ENCODE results near the gene ERICH2.
A peak's percentile ranks its signal among the peaks of the same experiment; 100 is the strongest.
"Not testable (repeated sequence)": the region's sequence is repeated elsewhere in the genome, so short reads cannot be mapped to it uniquely, and the experiment has no call there.

ERICH2 gene

GRCh38 chr2:170770008-170770605 is at the start of gene ERICH2:
TSS of gene ERICH2 (plus strand) at chr2:170770378. CDS start at chr2:170770682, 304 bp downstream.
- DNase-seq (ENCODE audit: low spot score) = peak; percentile 79

GRCh38 chr2:170721678-170722077 is 48.5 kb upstream of the ERICH2 start:
- DNase-seq (ENCODE audit: low spot score) = no peak

- DNase-seq (ENCODE audit: low spot score) = no peak
These were observed 47.9 kb upstream of the ERICH2 start for GRCh38 chr2:170722301-170722700.

GRCh38 chr2:170723446-170723958 is 46.7 kb upstream of the ERICH2 start:
- no peak for DNase-seq (ENCODE audit: low spot score)

GRCh38 chr2:170733798-170734600 is 36.2 kb upstream of the ERICH2 start:
- DNase-seq (ENCODE audit: low spot score) = no peak

GRCh38 chr2:170734601-170735000 is 35.6 kb upstream of the ERICH2 start:
- DNase-seq (ENCODE audit: low spot score) = not testable (repeated sequence)

- DNase-seq (ENCODE audit: low spot score) = no peak
These were observed 33.5 kb upstream of the ERICH2 start for GRCh38 chr2:170736628-170737027.

GRCh38 chr2:170737406-170737805 is 32.8 kb upstream of the ERICH2 start:
- no peak for DNase-seq (ENCODE audit: low spot score)

GRCh38 chr2:170737821-170738220 is 32.4 kb upstream of the ERICH2 start:
- no peak for DNase-seq (ENCODE audit: low spot score)

GRCh38 chr2:170739048-170739447 is 31.1 kb upstream of the ERICH2 start:
- no peak for DNase-seq (ENCODE audit: low spot score)

- DNase-seq (ENCODE audit: low spot score) = no peak
These were observed 30.6 kb upstream of the ERICH2 start for GRCh38 chr2:170739507-170740046.

- no peak for DNase-seq (ENCODE audit: low spot score)
These were observed 29.5 kb upstream of the ERICH2 start for GRCh38 chr2:170740660-170741059.

GRCh38 chr2:170742000-170742399 is 28.2 kb upstream of the ERICH2 start:
- DNase-seq (ENCODE audit: low spot score) = no peak

GRCh38 chr2:170742896-170743529 is 27.2 kb upstream of the ERICH2 start:
- no peak for DNase-seq (ENCODE audit: low spot score)

- peak; percentile 45 for DNase-seq (ENCODE audit: low spot score)
These were observed 26.5 kb upstream of the ERICH2 start for GRCh38 chr2:170743530-170744239.

GRCh38 chr2:170744248-170745002 is 25.8 kb upstream of the ERICH2 start:
- DNase-seq (ENCODE audit: low spot score) = peak; percentile 45

GRCh38 chr2:170745305-170745704 is 24.9 kb upstream of the ERICH2 start:
- no peak for DNase-seq (ENCODE audit: low spot score)

GRCh38 chr2:170747921-170748320 is 22.3 kb upstream of the ERICH2 start:
- DNase-seq (ENCODE audit: low spot score) = no peak

GRCh38 chr2:170751555-170751954 is 18.6 kb upstream of the ERICH2 start:
- not testable (repeated sequence) for DNase-seq (ENCODE audit: low spot score)

GRCh38 chr2:170761572-170761971 is 8.6 kb upstream of the ERICH2 start:
- no peak for DNase-seq (ENCODE audit: low spot score)

- DNase-seq (ENCODE audit: low spot score) = no peak
These were observed 7.4 kb upstream of the ERICH2 start for GRCh38 chr2:170762760-170763159.
